SK-N-SH (cell line): ENCODE measurements around the gene FNTB.
"Not testable (repeated sequence)": the region's sequence is repeated elsewhere in the genome, so short reads cannot be mapped to it uniquely, and the experiment has no call there.

Experiments
- GABPA ChIP-seq: IDR thresholded peaks from 2 replicates; pipeline ENCODE4 v1.4.0; 2012; ENCODE audit warnings: low read depth, mild to moderate bottlenecking
- NRF1 ChIP-seq: IDR thresholded peaks from 2 replicates; pipeline ENCODE4 v1.6.1; 2012; ENCODE audit warnings: low read depth, mild to moderate bottlenecking, low read length
- POLR2AphosphoS5 ChIP-seq: IDR thresholded peaks from 2 replicates; pipeline ENCODE4 v1.6.1; 2012; ENCODE audit warnings: low read depth, low read length
- RCOR1 ChIP-seq: fragments of 150-350 bp; IDR thresholded peaks from 2 replicates; pipeline ENCODE4 v1.6.1; 2017; ENCODE audit warnings: antibody characterized with exemption, low read length
- RFX5 ChIP-seq: IDR thresholded peaks from 2 replicates; pipeline ENCODE4 v1.6.1; 2012; ENCODE audit warnings: mild to moderate bottlenecking, improper control_type of control experiment, low read length
- SIN3A ChIP-seq: IDR thresholded peaks from 2 replicates; pipeline ENCODE4 v1.6.1; 2012; ENCODE audit warnings: low read depth, mild to moderate bottlenecking, low read length, moderate library complexity, borderline replicate concordance
- YY1 ChIP-seq: IDR thresholded peaks from 2 replicates; pipeline ENCODE4 v1.4.0; 2012; ENCODE audit warnings: low read depth, mild to moderate bottlenecking
- TF ChIP-seq, protein P1 (sequence below): IDR thresholded peaks from 2 replicates; pipeline ENCODE4 v1.4.0; 2012; ENCODE audit warnings: low read depth
- TF ChIP-seq, protein P2 (sequence below): fragments of 200-600 bp; sonication (generic); IDR thresholded peaks from 2 replicates; pipeline ENCODE4 v1.6.1; 2017; ENCODE audit warnings: antibody characterized with exemption, mild to moderate bottlenecking, moderate library complexity
- TF ChIP-seq, protein P3 (sequence below): IDR thresholded peaks from 2 replicates; pipeline ENCODE4 v1.6.1; 2012; ENCODE audit warnings: mild to moderate bottlenecking, low read depth, low read length, moderate library complexity

DNA sequence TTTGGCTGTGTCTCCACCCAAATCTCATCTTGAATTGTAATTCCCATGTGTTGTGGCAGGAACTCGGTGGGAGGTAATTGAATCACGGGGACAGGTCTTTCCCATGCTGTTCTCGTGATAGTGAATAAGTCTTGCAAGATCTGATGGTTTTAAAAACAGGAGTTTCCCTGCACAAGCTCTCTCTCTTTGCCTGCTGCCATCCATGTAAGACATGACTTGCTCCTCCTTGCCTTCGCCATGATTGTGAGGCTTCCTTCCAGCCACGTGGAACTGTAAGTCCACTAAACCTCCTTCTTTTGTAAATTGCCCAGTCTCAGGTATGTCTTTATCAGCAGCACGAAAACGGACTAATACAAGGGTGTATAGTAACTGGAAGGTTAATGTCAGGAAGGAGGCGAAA is 101.1 kb downstream of the FNTB start:
- TF ChIP-seq, protein P1, sequence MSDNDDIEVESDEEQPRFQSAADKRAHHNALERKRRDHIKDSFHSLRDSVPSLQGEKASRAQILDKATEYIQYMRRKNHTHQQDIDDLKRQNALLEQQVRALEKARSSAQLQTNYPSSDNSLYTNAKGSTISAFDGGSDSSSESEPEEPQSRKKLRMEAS, result not testable (repeated sequence)
- not testable (repeated sequence) for TF ChIP-seq RFX5, GABPA, NRF1, POLR2AphosphoS5, RCOR1, YY1, SIN3A
- TF ChIP-seq, protein P2, sequence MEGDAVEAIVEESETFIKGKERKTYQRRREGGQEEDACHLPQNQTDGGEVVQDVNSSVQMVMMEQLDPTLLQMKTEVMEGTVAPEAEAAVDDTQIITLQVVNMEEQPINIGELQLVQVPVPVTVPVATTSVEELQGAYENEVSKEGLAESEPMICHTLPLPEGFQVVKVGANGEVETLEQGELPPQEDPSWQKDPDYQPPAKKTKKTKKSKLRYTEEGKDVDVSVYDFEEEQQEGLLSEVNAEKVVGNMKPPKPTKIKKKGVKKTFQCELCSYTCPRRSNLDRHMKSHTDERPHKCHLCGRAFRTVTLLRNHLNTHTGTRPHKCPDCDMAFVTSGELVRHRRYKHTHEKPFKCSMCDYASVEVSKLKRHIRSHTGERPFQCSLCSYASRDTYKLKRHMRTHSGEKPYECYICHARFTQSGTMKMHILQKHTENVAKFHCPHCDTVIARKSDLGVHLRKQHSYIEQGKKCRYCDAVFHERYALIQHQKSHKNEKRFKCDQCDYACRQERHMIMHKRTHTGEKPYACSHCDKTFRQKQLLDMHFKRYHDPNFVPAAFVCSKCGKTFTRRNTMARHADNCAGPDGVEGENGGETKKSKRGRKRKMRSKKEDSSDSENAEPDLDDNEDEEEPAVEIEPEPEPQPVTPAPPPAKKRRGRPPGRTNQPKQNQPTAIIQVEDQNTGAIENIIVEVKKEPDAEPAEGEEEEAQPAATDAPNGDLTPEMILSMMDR, result not testable (repeated sequence)
- TF ChIP-seq, protein P3, sequence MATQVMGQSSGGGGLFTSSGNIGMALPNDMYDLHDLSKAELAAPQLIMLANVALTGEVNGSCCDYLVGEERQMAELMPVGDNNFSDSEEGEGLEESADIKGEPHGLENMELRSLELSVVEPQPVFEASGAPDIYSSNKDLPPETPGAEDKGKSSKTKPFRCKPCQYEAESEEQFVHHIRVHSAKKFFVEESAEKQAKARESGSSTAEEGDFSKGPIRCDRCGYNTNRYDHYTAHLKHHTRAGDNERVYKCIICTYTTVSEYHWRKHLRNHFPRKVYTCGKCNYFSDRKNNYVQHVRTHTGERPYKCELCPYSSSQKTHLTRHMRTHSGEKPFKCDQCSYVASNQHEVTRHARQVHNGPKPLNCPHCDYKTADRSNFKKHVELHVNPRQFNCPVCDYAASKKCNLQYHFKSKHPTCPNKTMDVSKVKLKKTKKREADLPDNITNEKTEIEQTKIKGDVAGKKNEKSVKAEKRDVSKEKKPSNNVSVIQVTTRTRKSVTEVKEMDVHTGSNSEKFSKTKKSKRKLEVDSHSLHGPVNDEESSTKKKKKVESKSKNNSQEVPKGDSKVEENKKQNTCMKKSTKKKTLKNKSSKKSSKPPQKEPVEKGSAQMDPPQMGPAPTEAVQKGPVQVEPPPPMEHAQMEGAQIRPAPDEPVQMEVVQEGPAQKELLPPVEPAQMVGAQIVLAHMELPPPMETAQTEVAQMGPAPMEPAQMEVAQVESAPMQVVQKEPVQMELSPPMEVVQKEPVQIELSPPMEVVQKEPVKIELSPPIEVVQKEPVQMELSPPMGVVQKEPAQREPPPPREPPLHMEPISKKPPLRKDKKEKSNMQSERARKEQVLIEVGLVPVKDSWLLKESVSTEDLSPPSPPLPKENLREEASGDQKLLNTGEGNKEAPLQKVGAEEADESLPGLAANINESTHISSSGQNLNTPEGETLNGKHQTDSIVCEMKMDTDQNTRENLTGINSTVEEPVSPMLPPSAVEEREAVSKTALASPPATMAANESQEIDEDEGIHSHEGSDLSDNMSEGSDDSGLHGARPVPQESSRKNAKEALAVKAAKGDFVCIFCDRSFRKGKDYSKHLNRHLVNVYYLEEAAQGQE, result not testable (repeated sequence)
